IMR-90 (cell line): ENCODE data around the gene BMP5. TPM values are rescaled to one million over a fixed set of nuclear protein-coding genes. Genes with fewer than 3 reads are reported as not detected.
A peak's percentile ranks its signal among the peaks of the same experiment; 100 is the strongest.

Experiments used
- ATAC-seq: fragments of 200-7000 bp; cut with Tn5 transposase; 2 replicates; pipeline ENCODE4 v1.9.1; 2020; ENCODE audit warnings: low read depth, mild to moderate bottlenecking, moderate library complexity
- BruUV-seq: library from RNA; stranded (reverse); fragments of 400-500 nt; replicated peaks from 2 replicates; lab custom pipeline; 2021; lab: Mats Ljungman, UMichigan
- CTCF ChIA-PET: fragments of 300-600 bp; formaldehyde crosslinking; extraction: SDS; loops from one replicate; lab custom pipeline; 2021; ENCODE audit warnings: antibody characterized with exemption; lab: Yijun Ruan, JAX
- POLR2A ChIA-PET: fragments of 300-600 bp; sonication (Branson Sonifier 250); formaldehyde crosslinking; loops from one replicate; lab custom pipeline; 2022; ENCODE audit warnings: antibody characterized with exemption; ENCODE audit not compliant: unreplicated experiment; lab: Charles Lee
- DNase-seq: peaks from one replicate; pipeline ENCODE4 v3.0.0; 2013
- H2AFZ ChIP-seq: replicated peaks from 2 replicates; pipeline ENCODE3; 2013; ENCODE audit warnings: low read length, mild to moderate bottlenecking; ENCODE audit not compliant: poor library complexity
- H2AK5ac ChIP-seq: 2 replicates; pipeline ENCODE4 v1.6.1; 2013; ENCODE audit warnings: low read depth, low read length, inconsistent platforms
- H2AK9ac ChIP-seq: replicated peaks from 2 replicates; pipeline ENCODE3; 2013; ENCODE audit warnings: mild to moderate bottlenecking, low read depth, low read length, moderate library complexity; ENCODE audit not compliant: poor library complexity
- H2BK120ac ChIP-seq: 2 replicates; pipeline ENCODE4 v1.6.1; 2013; ENCODE audit warnings: low read depth, low read length, inconsistent platforms
- H2BK15ac ChIP-seq: 3 replicates; pipeline ENCODE4 v1.6.1; 2013; ENCODE audit warnings: low read depth, low read length, inconsistent platforms
- H2BK20ac ChIP-seq: 2 replicates; pipeline ENCODE4 v1.6.1; 2013; ENCODE audit warnings: low read depth, mild to moderate bottlenecking, inconsistent platforms, low read length, moderate library complexity
- H2BK5ac ChIP-seq: 2 replicates; pipeline ENCODE4 v1.6.1; 2013; ENCODE audit warnings: mild to moderate bottlenecking, low read depth, low read length, inconsistent platforms; ENCODE audit not compliant: poor library complexity, severe bottlenecking
- H3K14ac ChIP-seq: replicated peaks from 2 replicates; pipeline ENCODE4 v1.6.1; 2013; ENCODE audit warnings: low read depth, low read length, inconsistent platforms
- H3K18ac ChIP-seq: 2 replicates; pipeline ENCODE4 v1.6.1; 2013; ENCODE audit warnings: low read depth, low read length, control low read depth
- H3K23ac ChIP-seq: 2 replicates; pipeline ENCODE4 v1.6.1; 2013; ENCODE audit warnings: low read depth, low read length, inconsistent platforms
- H3K27ac ChIP-seq: 2 replicates; pipeline ENCODE4 v1.5.1; 2013; ENCODE audit warnings: mild to moderate bottlenecking, control low read depth, low read length; ENCODE audit not compliant: insufficient read depth
- H3K27me3 ChIP-seq: 2 replicates; pipeline ENCODE4 v1.6.1; 2013; ENCODE audit warnings: low read length; ENCODE audit not compliant: control insufficient read depth, insufficient read depth
- H3K36me3 ChIP-seq: 2 replicates; pipeline ENCODE4 v1.6.1; 2013; ENCODE audit warnings: low read length, mixed read lengths; ENCODE audit not compliant: control insufficient read depth, insufficient read depth
- H3K4ac ChIP-seq: 2 replicates; pipeline ENCODE4 v1.6.1; 2013; ENCODE audit warnings: low read depth, low read length, inconsistent platforms
- H3K4me1 ChIP-seq: 2 replicates; pipeline ENCODE4 v1.6.1; 2013; ENCODE audit warnings: low read length, mixed read lengths; ENCODE audit not compliant: control insufficient read depth, insufficient read depth
- H3K4me2 ChIP-seq: 2 replicates; pipeline ENCODE4 v1.6.1; 2013; ENCODE audit warnings: low read depth, mild to moderate bottlenecking, control low read depth, low read length, moderate library complexity
- H3K4me3 ChIP-seq: 2 replicates; pipeline ENCODE4 v1.5.1; 2013; ENCODE audit warnings: low read depth, mild to moderate bottlenecking, control low read depth, low read length, moderate library complexity; ENCODE audit not compliant: insufficient read depth
- H3K56ac ChIP-seq: 2 replicates; pipeline ENCODE4 v1.6.1; 2013; ENCODE audit warnings: low read length, inconsistent platforms; ENCODE audit not compliant: insufficient read depth; ENCODE audit errors: extremely low read depth
- H3K79me1 ChIP-seq, 2 experiments: 2 replicates each; pipeline ENCODE4 v1.6.1; 2013; ENCODE audit warnings: low read length in 2 of 2, inconsistent platforms in 1 of 2, low read depth in 1 of 2
- H3K9ac ChIP-seq: 2 replicates; pipeline ENCODE4 v1.6.1; 2013; ENCODE audit warnings: low read depth, low read length, control low read depth
- H3K9me1 ChIP-seq: 2 replicates; pipeline ENCODE4 v1.6.1; 2013; ENCODE audit warnings: low read length, inconsistent platforms; ENCODE audit not compliant: insufficient read depth
- H3K9me3 ChIP-seq: 2 replicates; pipeline ENCODE4 v1.6.1; 2013; ENCODE audit warnings: low read length; ENCODE audit not compliant: control insufficient read depth, insufficient read depth
- H4K20me1 ChIP-seq: 2 replicates; pipeline ENCODE4 v1.6.1; 2013; ENCODE audit warnings: low read length, inconsistent platforms; ENCODE audit not compliant: insufficient read depth
- H4K5ac ChIP-seq: 2 replicates; pipeline ENCODE4 v1.6.1; 2013; ENCODE audit warnings: mild to moderate bottlenecking, low read depth, low read length, control low read depth
- H4K8ac ChIP-seq, 2 experiments: 2 replicates each; pipeline ENCODE4 v1.6.1; 2013; ENCODE audit warnings: low read depth in 2 of 2, low read length in 2 of 2, control low read depth in 1 of 2, inconsistent platforms in 1 of 2
- H4K91ac ChIP-seq: 2 replicates; pipeline ENCODE4 v1.6.1; 2013; ENCODE audit warnings: low read depth, low read length, inconsistent platforms; ENCODE audit not compliant: insufficient read depth
- CEBPB ChIP-seq: IDR thresholded peaks from 2 replicates; pipeline ENCODE4 v1.6.1; 2012; ENCODE audit warnings: low read depth, low read length, improper control_type of control experiment
- MAZ ChIP-seq: IDR thresholded peaks from 2 replicates; pipeline ENCODE4 v1.6.1; 2012; ENCODE audit warnings: low read depth, mild to moderate bottlenecking, low read length, improper control_type of control experiment, moderate library complexity, borderline replicate concordance
- RCOR1 ChIP-seq: IDR thresholded peaks from 2 replicates; pipeline ENCODE4 v1.6.1; 2012; ENCODE audit warnings: mild to moderate bottlenecking, low read length, improper control_type of control experiment; ENCODE audit not compliant: insufficient replicate concordance
- WGBS, 2 experiments: methylation state at CpG; one replicate each; pipeline versions ENCODE4 v1.1.5 to v1.1.7; 2013; ENCODE audit warnings: missing lambda C conversion rate in 2 of 2; ENCODE audit not compliant: insufficient read length in 1 of 2; ENCODE audit errors: extremely low coverage in 2 of 2; 5-methylcytosine and 5-hydroxymethylcytosine counted together
- dilution Hi-C: fragments of 300-500 bp; cut with HindIII; formaldehyde crosslinking; loops from one replicate; pipeline ENCODE4 v1.14.3; 2018; ENCODE audit warnings: low sequenced_read_pairs; ENCODE audit not compliant: unreplicated experiment
- in situ Hi-C: fragments of 300-500 bp; cut with MboI; formaldehyde crosslinking; loops from 3 replicates; pipeline ENCODE4 v1.14.3; 2019; ENCODE audit warnings: low sequenced_read_pairs, inconsistent platforms, mixed read lengths
- intact Hi-C: fragments of 100-400 bp; cut with micrococcal nuclease; formaldehyde crosslinking; loops from 2 replicates; pipeline ENCODE4 v1.10.0; 2022
- polyA plus RNA-seq, 3 experiments: library from polyadenylated mRNA; depleted of rRNA; stranded (reverse); fragments of >200 nt; gene quantifications; 2 replicates each; pipeline ENCODE4 v1.2.3, GENCODE V29; 2012; ENCODE audit warnings: low replicate concordance in 1 of 3
- total RNA-seq: library from RNA; depleted of rRNA; stranded (reverse); fragments of >200 nt; gene quantifications from 2 replicates; pipeline ENCODE4 v1.2.3, GENCODE V29; 2012

BMP5 gene
- total and polyA plus RNA-seq, 2 of the 4 experiments (the other 2 are of a cell fraction): under 0.01 to 0.02 TPM

GRCh38 chr6:55822815-55823214 is 52.6 kb downstream of the BMP5 start:
- H3K18ac ChIP-seq: no peak overlapping the region
- no peak overlapping the region for H3K4ac ChIP-seq
- H3K9ac ChIP-seq: no peak overlapping the region
- no peak overlapping the region for H2BK15ac ChIP-seq
- dilution Hi-C loops: no loop called here
- no CpG with 5 or more reads among the region's 2 CpGs for WGBS, 2 experiments
- no peak overlapping the region for H3K4me2 ChIP-seq
- peak; percentile 43 for DNase-seq
- TF ChIP-seq CEBPB: peak; percentile 4; the same call in 1 of the 2 replicates
- TF ChIP-seq RCOR1: no peak
- TF ChIP-seq MAZ: no peak
- no TSS peak for BruUV-seq
- H3K4me1 ChIP-seq: 0 out of 2 replicates have a peak, but pooled peaks cover 1% of the 10 kb centered on the region
- no peaks in the 10 kb centered on the region for H3K9me3 ChIP-seq
- in situ Hi-C loops: no loop called here
- intact Hi-C loops: no loop called here
- ATAC-seq: peak; percentile 60
- POLR2A ChIA-PET: no interaction called here
- no peaks in the 10 kb centered on the region for H3K79me1 ChIP-seq
- H4K91ac ChIP-seq: no peak overlapping the region
- no peak overlapping the region for H2BK20ac ChIP-seq
- H3K4me3 ChIP-seq: no peak overlapping the region
- H2BK5ac ChIP-seq: no peak overlapping the region
- no peak overlapping the region for H2AK5ac ChIP-seq
- H2AK9ac ChIP-seq: no peak overlapping the region
- no peak overlapping the region for H4K8ac ChIP-seq
- H3K14ac ChIP-seq: no peak overlapping the region
- no peak overlapping the region for H3K27ac ChIP-seq
- H3K36me3 ChIP-seq: no peaks in the 10 kb centered on the region
- no peak overlapping the region for H2BK120ac ChIP-seq
- no peaks in the 10 kb centered on the region for H3K27me3 ChIP-seq
- CTCF ChIA-PET: no interaction called here
- no peak overlapping the region for H3K56ac ChIP-seq
- no peak overlapping the region for H3K23ac ChIP-seq
- no peak overlapping the region for H2AFZ ChIP-seq
- no peak overlapping the region for H4K5ac ChIP-seq
- H3K9me1 ChIP-seq: no peaks in the 10 kb centered on the region
- no peaks in the 10 kb centered on the region for H4K20me1 ChIP-seq
